ENCODE data around the gene C3orf49. TPM values are rescaled to one million over a fixed set of nuclear protein-coding genes. Genes with fewer than 3 reads are reported as not detected.

C3orf49 gene
- total RNA-seq, 3 donors from 2014 or later (not counting 1 experiment from before 2014, with no cell fraction given), result not detected

- H3K27ac Mint-ChIP-seq, result no peak overlapping the region
- no peaks in the 10 kb centered on the region for H3K4me1 Mint-ChIP-seq
- no peaks in the 10 kb centered on the region for H3K36me3 Mint-ChIP-seq
- no peaks in the 10 kb centered on the region for H3K27me3 ChIP-seq (ENCODE audit: control insufficient read depth, insufficient read depth, low read length)
- no peak overlapping the region for H3K4me3 ChIP-seq (ENCODE audit: low read length)
- DNase-seq, result no peak
- WGBS (ENCODE audit: insufficient coverage), result 94% methylated on average over 5 of the region's 5 CpGs
- H3K9me3 Mint-ChIP-seq, result no peaks in the 10 kb centered on the region
- no peak for TF ChIP-seq CTCF (IDR thresholded peaks at IDR 0.05)
- H3K9me3 ChIP-seq (ENCODE audit: control insufficient read depth, insufficient read depth, low read length), result no peaks in the 10 kb centered on the region
- no peaks in the 10 kb centered on the region for H3K36me3 ChIP-seq (ENCODE audit: control insufficient read depth, insufficient read depth, low read length)
- no peak overlapping the region for H3K27ac ChIP-seq (ENCODE audit: low read length)
- H3K4me1 ChIP-seq (ENCODE audit: control insufficient read depth, insufficient read depth, low read length), result no peaks in the 10 kb centered on the region
- ATAC-seq, result no peak
- no peak overlapping the region for H3K4me3 Mint-ChIP-seq
- H3K27me3 Mint-ChIP-seq (ENCODE audit: low read depth in 2 of 2), result no peaks in the 10 kb centered on the region
- intact Hi-C loops (cut with micrococcal nuclease), result no loop called here
These were observed 15.2 kb upstream of the C3orf49 start for GRCh38 chr3:63803911-63804310.

- no peak overlapping the region for H3K4me3 Mint-ChIP-seq
- H3K36me3 Mint-ChIP-seq, result no peaks in the 10 kb centered on the region
- 79% methylated on average over 5 of the region's 5 CpGs for WGBS (ENCODE audit: insufficient coverage)
- no peak overlapping the region for H3K27ac Mint-ChIP-seq
- Histone ChIP-seq H3K27me3 (ENCODE audit: control insufficient read depth, insufficient read depth, low read length) (no peaks in the 10 kb centered on the region), H3K9me3 (ENCODE audit: control insufficient read depth, insufficient read depth, low read length) (no peaks in the 10 kb centered on the region), H3K36me3 (ENCODE audit: control insufficient read depth, insufficient read depth, low read length) (no peaks in the 10 kb centered on the region), H3K4me3 (ENCODE audit: low read length) (no peak overlapping the region), H3K27ac (ENCODE audit: low read length) (no peak overlapping the region), H3K4me1 (ENCODE audit: control insufficient read depth, insufficient read depth, low read length) (no peaks in the 10 kb centered on the region)
- no peak for DNase-seq
- no peak for ATAC-seq
- intact Hi-C loops (cut with micrococcal nuclease), result no loop called here
- H3K27me3 Mint-ChIP-seq (ENCODE audit: low read depth in 2 of 2), result no peaks in the 10 kb centered on the region
- H3K4me1 Mint-ChIP-seq, result no peaks in the 10 kb centered on the region
- TF ChIP-seq CTCF (IDR thresholded peaks at IDR 0.05), result no peak
- no peaks in the 10 kb centered on the region for H3K9me3 Mint-ChIP-seq
These were observed 11.0 kb upstream of the C3orf49 start for GRCh38 chr3:63807961-63808565.

GRCh38 chr3:63808633-63809032 lies 10.5 kb upstream of the C3orf49 start:
- no peaks in the 10 kb centered on the region for H3K36me3 ChIP-seq (ENCODE audit: control insufficient read depth, insufficient read depth, low read length)
- WGBS (ENCODE audit: insufficient coverage), result 95% methylated on average over 2 of the region's 3 CpGs
- no peak overlapping the region for H3K4me3 ChIP-seq (ENCODE audit: low read length)
- Mint-ChIP-seq H3K4me1 (peaks cover under 1 to 1% of the 10 kb centered on the region in 2 donors), H3K36me3 (no peaks in the 10 kb centered on the region), H3K27ac (no peak overlapping the region), H3K9me3 (no peaks in the 10 kb centered on the region), H3K4me3 (no peak overlapping the region), H3K27me3 (ENCODE audit: low read depth in 2 of 2) (no peaks in the 10 kb centered on the region)
- ATAC-seq (no peak), DNase-seq (no peak)
- no peaks in the 10 kb centered on the region for H3K9me3 ChIP-seq (ENCODE audit: control insufficient read depth, insufficient read depth, low read length)
- H3K27me3 ChIP-seq (ENCODE audit: control insufficient read depth, insufficient read depth, low read length), result no peaks in the 10 kb centered on the region
- no peaks in the 10 kb centered on the region for H3K4me1 ChIP-seq (ENCODE audit: control insufficient read depth, insufficient read depth, low read length)
- TF ChIP-seq CTCF (IDR thresholded peaks at IDR 0.05), result no peak
- no peak overlapping the region for H3K27ac ChIP-seq (ENCODE audit: low read length)
- intact Hi-C loops (cut with micrococcal nuclease), result no loop called here

GRCh38 chr3:63809607-63810006 lies 9.5 kb upstream of the C3orf49 start:
- Mint-ChIP-seq H3K4me3 (no peak overlapping the region), H3K9me3 (no peaks in the 10 kb centered on the region), H3K27me3 (ENCODE audit: low read depth in 2 of 2) (no peaks in the 10 kb centered on the region), H3K36me3 (no peaks in the 10 kb centered on the region), H3K4me1 (peaks cover 10 to 11% of the 10 kb centered on the region in 2 donors), H3K27ac (no peak overlapping the region)
- Histone ChIP-seq H3K36me3 (ENCODE audit: control insufficient read depth, insufficient read depth, low read length) (no peaks in the 10 kb centered on the region), H3K27me3 (ENCODE audit: control insufficient read depth, insufficient read depth, low read length) (no peaks in the 10 kb centered on the region), H3K9me3 (ENCODE audit: control insufficient read depth, insufficient read depth, low read length) (no peaks in the 10 kb centered on the region), H3K4me1 (ENCODE audit: control insufficient read depth, insufficient read depth, low read length) (peaks cover 2% of the 10 kb centered on the region), H3K4me3 (ENCODE audit: low read length) (no peak overlapping the region), H3K27ac (ENCODE audit: low read length) (no peak overlapping the region)
- DNase-seq (no peak), ATAC-seq (no peak)
- TF ChIP-seq CTCF (IDR thresholded peaks at IDR 0.05), result no peak
- WGBS (ENCODE audit: insufficient coverage), result 95% methylated on average over 6 of the region's 6 CpGs
- intact Hi-C loops (cut with micrococcal nuclease), result loop anchor here (10.0 kb wide), 1 partner anchor 1475 kb away; no protein-coding TSS in a partner anchor
